ENCODE data around the gene SYNGR1. TPM values are rescaled to one million over a fixed set of nuclear protein-coding genes. Genes with fewer than 3 reads are reported as not detected.
A peak's percentile ranks its signal among the peaks of the same experiment; 100 is the strongest.

SYNGR1 gene
- total RNA-seq, 2 experiments from 2014 or later = 4.2 to 16.0 TPM

GRCh38 chr22:39309881-39310714 lies 39.7 kb upstream of the SYNGR1 start:
- peak overlapping the region; percentile 41 for H3K27ac Mint-ChIP-seq
- H3K4me1 Mint-ChIP-seq = peaks cover 29% of the 10 kb centered on the region
- no peak for DNase-seq
- peaks cover 33% of the 10 kb centered on the region for H3K36me3 Mint-ChIP-seq
- ATAC-seq = peak; percentile 2
- H3K4me3 Mint-ChIP-seq = no peak overlapping the region
- CTCF ChIA-PET = interaction anchor here (0.9 to 12.8 kb wide), 7 partner anchors 7 to 440 kb away, joined by 3 to 254 read pairs (median 6); partner anchors contain the start of gene RPL3
- no peaks in the 10 kb centered on the region for H3K27me3 Mint-ChIP-seq
- no peaks in the 10 kb centered on the region for H3K9me3 Mint-ChIP-seq (ENCODE audit: low read depth)

- H3K36me3 Mint-ChIP-seq = peaks cover 49% of the 10 kb centered on the region
- no peaks in the 10 kb centered on the region for H3K27me3 Mint-ChIP-seq
- no peak for DNase-seq
- H3K27ac Mint-ChIP-seq = no peak overlapping the region
- H3K4me1 Mint-ChIP-seq = peaks cover 44% of the 10 kb centered on the region
- no peak overlapping the region for H3K4me3 Mint-ChIP-seq
- no peak for ATAC-seq
- no peaks in the 10 kb centered on the region for H3K9me3 Mint-ChIP-seq (ENCODE audit: low read depth)
- CTCF ChIA-PET = interaction anchor here (0.6 to 12.8 kb wide), 9 partner anchors 7 to 441 kb away, joined by 3 to 254 read pairs (median 4); partner anchors contain the start of gene RPL3
Observed at GRCh38 chr22:39311592-39312400, 38.0 kb upstream of the SYNGR1 start.

GRCh38 chr22:39312410-39312809 lies 37.4 kb upstream of the SYNGR1 start:
- H3K27ac Mint-ChIP-seq = peak overlapping the region; percentile 11
- no peak for DNase-seq

GRCh38 chr22:39313258-39314001 lies 36.4 kb upstream of the SYNGR1 start:
- Mint-ChIP-seq H3K9me3 (ENCODE audit: low read depth) (no peaks in the 10 kb centered on the region), H3K36me3 (peaks cover 65% of the 10 kb centered on the region), H3K27ac (peak overlapping the region; percentile 24), H3K27me3 (no peaks in the 10 kb centered on the region), H3K4me3 (no peak overlapping the region), H3K4me1 (peaks cover 58% of the 10 kb centered on the region)
- ATAC-seq (no peak), DNase-seq (no peak)
- CTCF ChIA-PET = interaction anchor here (0.9 to 12.8 kb wide), 5 partner anchors 20 to 443 kb away, joined by 3 to 254 read pairs (median 32); partner anchors contain the start of gene CBX6

More at GRCh38 chr22:39312410-39312809, 37.4 kb upstream of the SYNGR1 start:
- Mint-ChIP-seq H3K4me3 (no peak overlapping the region), H3K36me3 (peaks cover 55% of the 10 kb centered on the region), H3K27me3 (no peaks in the 10 kb centered on the region), H3K4me1 (peaks cover 50% of the 10 kb centered on the region), H3K9me3 (ENCODE audit: low read depth) (no peaks in the 10 kb centered on the region)
- CTCF ChIA-PET = interaction anchor here (0.6 to 12.8 kb wide), 3 partner anchors 49 to 159 kb away, joined by 3 to 254 read pairs (median 7); no protein-coding TSS in a partner anchor
- no peak for ATAC-seq

- DNase-seq (no peak), ATAC-seq (no peak)
- CTCF ChIA-PET = interaction anchor here (0.7 to 12.8 kb wide), 6 partner anchors 8 to 444 kb away, joined by 3 to 254 read pairs (median 18); partner anchors contain the start of gene CBX6
- peak overlapping the region; percentile 22 for H3K4me3 Mint-ChIP-seq
- H3K27me3 Mint-ChIP-seq = no peaks in the 10 kb centered on the region
- H3K4me1 Mint-ChIP-seq = peaks cover 58% of the 10 kb centered on the region
- peak overlapping the region; percentile 57 for H3K27ac Mint-ChIP-seq
- no peaks in the 10 kb centered on the region for H3K9me3 Mint-ChIP-seq (ENCODE audit: low read depth)
- H3K36me3 Mint-ChIP-seq = peaks cover 75% of the 10 kb centered on the region
Observed at GRCh38 chr22:39314251-39314971, 35.4 kb upstream of the SYNGR1 start.

GRCh38 chr22:39315389-39315788 lies 34.4 kb upstream of the SYNGR1 start:
- H3K9me3 Mint-ChIP-seq (ENCODE audit: low read depth) = no peaks in the 10 kb centered on the region
- peak overlapping the region; percentile 99 for H3K4me3 Mint-ChIP-seq
- DNase-seq (no peak), ATAC-seq (no peak)
- peaks cover 55% of the 10 kb centered on the region for H3K4me1 Mint-ChIP-seq
- no peaks in the 10 kb centered on the region for H3K27me3 Mint-ChIP-seq
- CTCF ChIA-PET = interaction anchor here (0.7 to 12.8 kb wide), 13 partner anchors 8 to 445 kb away, joined by 3 to 254 read pairs (median 5); partner anchors contain the start of genes CBX6 and TAB1
- H3K27ac Mint-ChIP-seq = peak overlapping the region; percentile 64
- peaks cover 75% of the 10 kb centered on the region for H3K36me3 Mint-ChIP-seq

GRCh38 chr22:39316440-39317083 lies 33.2 kb upstream of the SYNGR1 start:
- Mint-ChIP-seq H3K4me1 (peaks cover 58% of the 10 kb centered on the region), H3K4me3 (peak overlapping the region; percentile 99), H3K36me3 (peaks cover 73% of the 10 kb centered on the region), H3K27me3 (no peaks in the 10 kb centered on the region), H3K27ac (peak overlapping the region; percentile 92), H3K9me3 (ENCODE audit: low read depth) (no peaks in the 10 kb centered on the region)
- DNase-seq (peak; percentile 89), ATAC-seq (peak; percentile 31)
- CTCF ChIA-PET = interaction anchor here (0.5 to 12.8 kb wide), 32 partner anchors 7 to 519 kb away, joined by 3 to 254 read pairs (median 4); partner anchors contain the start of genes APOBEC3C, CBX6 and TAB1

GRCh38 chr22:39317084-39317774 lies 32.6 kb upstream of the SYNGR1 start:
- H3K4me1 Mint-ChIP-seq = peaks cover 56% of the 10 kb centered on the region
- peak overlapping the region; percentile 99 for H3K4me3 Mint-ChIP-seq
- ATAC-seq (peak; percentile 2), DNase-seq (peak; percentile 80)
- no peaks in the 10 kb centered on the region for H3K9me3 Mint-ChIP-seq (ENCODE audit: low read depth)
- H3K27ac Mint-ChIP-seq = peak overlapping the region; percentile 92
- H3K36me3 Mint-ChIP-seq = peaks cover 68% of the 10 kb centered on the region
- H3K27me3 Mint-ChIP-seq = no peaks in the 10 kb centered on the region
- CTCF ChIA-PET = interaction anchor here (0.6 to 12.8 kb wide), 29 partner anchors 8 to 519 kb away, joined by 3 to 254 read pairs (median 4); partner anchors contain the start of genes APOBEC3C, CBX6 and TAB1

- peaks cover 62% of the 10 kb centered on the region for H3K36me3 Mint-ChIP-seq
- peak overlapping the region; percentile 92 for H3K27ac Mint-ChIP-seq
Observed at GRCh38 chr22:39317775-39318506, 31.9 kb upstream of the SYNGR1 start.

GRCh38 chr22:39318507-39319283 lies 31.1 kb upstream of the SYNGR1 start:
- DNase-seq (peak; percentile 63), ATAC-seq (peak; percentile 2)
- Mint-ChIP-seq H3K4me1 (peaks cover 51% of the 10 kb centered on the region), H3K27ac (peak overlapping the region; percentile 92), H3K9me3 (ENCODE audit: low read depth) (no peaks in the 10 kb centered on the region), H3K4me3 (peak overlapping the region; percentile 99), H3K36me3 (peaks cover 55% of the 10 kb centered on the region), H3K27me3 (no peaks in the 10 kb centered on the region)
- CTCF ChIA-PET = interaction anchor here (0.6 to 12.8 kb wide), 23 partner anchors 8 to 637 kb away, joined by 3 to 254 read pairs (median 4); partner anchors contain the start of genes ATF4, CBX6, RPS19BP1 and TAB1

More at GRCh38 chr22:39317775-39318506, 31.9 kb upstream of the SYNGR1 start:
- peak overlapping the region; percentile 99 for H3K4me3 Mint-ChIP-seq
- CTCF ChIA-PET = interaction anchor here (0.8 to 12.8 kb wide), 28 partner anchors 7 to 636 kb away, joined by 3 to 254 read pairs (median 4); partner anchors contain the start of genes APOBEC3C, ATF4, CBX6 and RPS19BP1
- DNase-seq (no peak), ATAC-seq (no peak)
- H3K9me3 Mint-ChIP-seq (ENCODE audit: low read depth) = no peaks in the 10 kb centered on the region
- H3K4me1 Mint-ChIP-seq = peaks cover 56% of the 10 kb centered on the region
- H3K27me3 Mint-ChIP-seq = no peaks in the 10 kb centered on the region
